ENCODE measurements around the gene ADRA1B. TPM values are rescaled to one million over a fixed set of nuclear protein-coding genes. Genes with fewer than 3 reads are reported as not detected.

ADRA1B gene
- total RNA-seq, 1 experiment from 2014 or later, result 8.3 TPM

DNA sequence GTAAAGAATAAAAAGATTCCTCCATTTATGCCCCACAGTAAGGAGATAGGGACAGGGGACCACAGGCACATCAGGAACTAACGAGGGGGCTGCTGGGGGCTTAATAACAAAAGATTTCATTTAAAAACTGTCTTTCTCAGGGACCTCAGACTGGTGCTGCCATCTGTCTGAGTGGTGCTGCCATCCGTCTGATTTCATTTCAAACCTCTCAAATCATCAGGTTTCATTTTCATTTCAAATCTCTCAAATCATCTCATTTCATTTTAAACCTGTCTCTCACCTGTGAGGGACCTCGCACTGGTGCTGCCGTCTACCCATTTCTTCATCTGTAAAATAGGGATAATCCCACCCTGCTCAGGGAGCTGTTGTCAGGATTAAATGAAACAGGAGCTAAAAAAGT is 45.9 kb downstream of the ADRA1B start:
- DNase-seq (ENCODE audit: low read depth, low spot score), result no peak
- no peaks in the 10 kb centered on the region for H3K36me3 ChIP-seq (ENCODE audit: control insufficient read depth, insufficient read depth, low read length)
- no peaks in the 10 kb centered on the region for H3K27me3 ChIP-seq (ENCODE audit: control insufficient read depth, insufficient read depth, low read length)
- H3K9me3 ChIP-seq (ENCODE audit: control insufficient read depth, insufficient read depth, low read depth, low read length), result no peaks in the 10 kb centered on the region
- intact Hi-C loops (cut with micrococcal nuclease; ENCODE audit: unreplicated experiment), result no loop called here
- ATAC-seq, result no peak
- BruUV-seq (replicated peaks), result no TSS peak
- TF ChIP-seq, protein P1, sequence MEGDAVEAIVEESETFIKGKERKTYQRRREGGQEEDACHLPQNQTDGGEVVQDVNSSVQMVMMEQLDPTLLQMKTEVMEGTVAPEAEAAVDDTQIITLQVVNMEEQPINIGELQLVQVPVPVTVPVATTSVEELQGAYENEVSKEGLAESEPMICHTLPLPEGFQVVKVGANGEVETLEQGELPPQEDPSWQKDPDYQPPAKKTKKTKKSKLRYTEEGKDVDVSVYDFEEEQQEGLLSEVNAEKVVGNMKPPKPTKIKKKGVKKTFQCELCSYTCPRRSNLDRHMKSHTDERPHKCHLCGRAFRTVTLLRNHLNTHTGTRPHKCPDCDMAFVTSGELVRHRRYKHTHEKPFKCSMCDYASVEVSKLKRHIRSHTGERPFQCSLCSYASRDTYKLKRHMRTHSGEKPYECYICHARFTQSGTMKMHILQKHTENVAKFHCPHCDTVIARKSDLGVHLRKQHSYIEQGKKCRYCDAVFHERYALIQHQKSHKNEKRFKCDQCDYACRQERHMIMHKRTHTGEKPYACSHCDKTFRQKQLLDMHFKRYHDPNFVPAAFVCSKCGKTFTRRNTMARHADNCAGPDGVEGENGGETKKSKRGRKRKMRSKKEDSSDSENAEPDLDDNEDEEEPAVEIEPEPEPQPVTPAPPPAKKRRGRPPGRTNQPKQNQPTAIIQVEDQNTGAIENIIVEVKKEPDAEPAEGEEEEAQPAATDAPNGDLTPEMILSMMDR (IDR thresholded peaks at IDR 0.05), result no peak
- TF ChIP-seq POLR2AphosphoS5 (IDR thresholded peaks at IDR 0.05; ENCODE audit: low read depth, low read length), result no peak
- TF ChIP-seq SIN3A (IDR thresholded peaks at IDR 0.05; ENCODE audit: borderline replicate concordance, insufficient read depth, low read depth, low read length), result no peak
- TF ChIP-seq, protein P2, sequence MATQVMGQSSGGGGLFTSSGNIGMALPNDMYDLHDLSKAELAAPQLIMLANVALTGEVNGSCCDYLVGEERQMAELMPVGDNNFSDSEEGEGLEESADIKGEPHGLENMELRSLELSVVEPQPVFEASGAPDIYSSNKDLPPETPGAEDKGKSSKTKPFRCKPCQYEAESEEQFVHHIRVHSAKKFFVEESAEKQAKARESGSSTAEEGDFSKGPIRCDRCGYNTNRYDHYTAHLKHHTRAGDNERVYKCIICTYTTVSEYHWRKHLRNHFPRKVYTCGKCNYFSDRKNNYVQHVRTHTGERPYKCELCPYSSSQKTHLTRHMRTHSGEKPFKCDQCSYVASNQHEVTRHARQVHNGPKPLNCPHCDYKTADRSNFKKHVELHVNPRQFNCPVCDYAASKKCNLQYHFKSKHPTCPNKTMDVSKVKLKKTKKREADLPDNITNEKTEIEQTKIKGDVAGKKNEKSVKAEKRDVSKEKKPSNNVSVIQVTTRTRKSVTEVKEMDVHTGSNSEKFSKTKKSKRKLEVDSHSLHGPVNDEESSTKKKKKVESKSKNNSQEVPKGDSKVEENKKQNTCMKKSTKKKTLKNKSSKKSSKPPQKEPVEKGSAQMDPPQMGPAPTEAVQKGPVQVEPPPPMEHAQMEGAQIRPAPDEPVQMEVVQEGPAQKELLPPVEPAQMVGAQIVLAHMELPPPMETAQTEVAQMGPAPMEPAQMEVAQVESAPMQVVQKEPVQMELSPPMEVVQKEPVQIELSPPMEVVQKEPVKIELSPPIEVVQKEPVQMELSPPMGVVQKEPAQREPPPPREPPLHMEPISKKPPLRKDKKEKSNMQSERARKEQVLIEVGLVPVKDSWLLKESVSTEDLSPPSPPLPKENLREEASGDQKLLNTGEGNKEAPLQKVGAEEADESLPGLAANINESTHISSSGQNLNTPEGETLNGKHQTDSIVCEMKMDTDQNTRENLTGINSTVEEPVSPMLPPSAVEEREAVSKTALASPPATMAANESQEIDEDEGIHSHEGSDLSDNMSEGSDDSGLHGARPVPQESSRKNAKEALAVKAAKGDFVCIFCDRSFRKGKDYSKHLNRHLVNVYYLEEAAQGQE (IDR thresholded peaks at IDR 0.05; ENCODE audit: insufficient read depth in 1 of 2, low read depth in 2 of 2, low read length in 1 of 2), result no peak
- ChIA-PET POLR2A (no interaction called here), CTCF (interaction anchor here (0.6 kb wide), 2 partner anchors 303 to 528 kb away, joined by 3 to 5 read pairs; no protein-coding TSS in a partner anchor)
- in situ Hi-C loops (cut with HindIII; ENCODE audit: low pct_unique_long_range_greater_than_20kb, low sequenced_read_pairs), result no loop called here
- no peaks in the 10 kb centered on the region for H3K4me1 ChIP-seq (ENCODE audit: control insufficient read depth, insufficient read depth, low read length)
- H3K4me3 ChIP-seq (ENCODE audit: low read depth in 2 of 2, low read length in 2 of 2), result no peak overlapping the region
- no peak overlapping the region for H3K27ac ChIP-seq (ENCODE audit: low read length)

- Histone ChIP-seq H3K4me1 (ENCODE audit: control insufficient read depth, insufficient read depth, low read length) (no peaks in the 10 kb centered on the region), H3K4me3 (ENCODE audit: low read depth in 2 of 2, low read length in 2 of 2) (no peak overlapping the region), H3K27me3 (ENCODE audit: control insufficient read depth, insufficient read depth, low read length) (no peaks in the 10 kb centered on the region), H3K27ac (ENCODE audit: low read length) (no peak overlapping the region), H3K9me3 (ENCODE audit: control insufficient read depth, insufficient read depth, low read depth, low read length) (no peaks in the 10 kb centered on the region), H3K36me3 (ENCODE audit: control insufficient read depth, insufficient read depth, low read length) (no peaks in the 10 kb centered on the region)
- TF ChIP-seq, protein P2 (IDR thresholded peaks at IDR 0.05; ENCODE audit: insufficient read depth in 1 of 2, low read depth in 2 of 2, low read length in 1 of 2), result no peak
- TF ChIP-seq, protein P1 (IDR thresholded peaks at IDR 0.05), result no peak
- no peak for TF ChIP-seq TCF7L2 (IDR thresholded peaks at IDR 0.05; ENCODE audit: low read depth, low read length)
- TF ChIP-seq SIN3A (IDR thresholded peaks at IDR 0.05; ENCODE audit: borderline replicate concordance, insufficient read depth, low read depth, low read length), result no peak
- no peak for TF ChIP-seq POLR2AphosphoS5 (IDR thresholded peaks at IDR 0.05; ENCODE audit: low read depth, low read length)
- intact Hi-C loops (cut with micrococcal nuclease; ENCODE audit: unreplicated experiment) (no loop called here), in situ Hi-C loops (cut with HindIII; ENCODE audit: low pct_unique_long_range_greater_than_20kb, low sequenced_read_pairs) (no loop called here)
- ChIA-PET CTCF (no interaction called here), POLR2A (no interaction called here)
- ATAC-seq (no peak), DNase-seq (ENCODE audit: low read depth, low spot score) (no peak)
- no TSS peak for BruUV-seq (replicated peaks)
Observed at GRCh38 chr5:159963935-159964334, 47.7 kb downstream of the ADRA1B start.

All from Panc1 (cell line).